Measurements from ENCODE around the gene HIPK4.

DNA sequence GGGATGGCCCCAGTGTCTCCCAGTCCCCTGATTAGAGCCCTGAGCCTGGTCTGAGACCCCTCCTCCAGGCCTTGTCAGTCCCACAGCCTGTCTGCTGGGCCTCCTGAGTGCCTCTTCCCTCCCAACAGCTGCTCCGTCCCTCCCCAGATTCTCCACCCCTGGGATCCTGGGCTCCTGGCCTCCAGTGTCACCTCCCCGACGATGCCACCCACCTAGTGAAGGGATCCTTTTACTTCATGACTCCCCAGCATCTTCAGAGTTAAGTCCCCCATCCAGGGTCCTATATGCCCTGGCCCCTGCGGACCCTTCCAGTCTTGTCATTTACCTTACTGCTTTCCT lies 27.6 kb upstream of the HIPK4 start:
- TF ChIP-seq, protein P1, sequence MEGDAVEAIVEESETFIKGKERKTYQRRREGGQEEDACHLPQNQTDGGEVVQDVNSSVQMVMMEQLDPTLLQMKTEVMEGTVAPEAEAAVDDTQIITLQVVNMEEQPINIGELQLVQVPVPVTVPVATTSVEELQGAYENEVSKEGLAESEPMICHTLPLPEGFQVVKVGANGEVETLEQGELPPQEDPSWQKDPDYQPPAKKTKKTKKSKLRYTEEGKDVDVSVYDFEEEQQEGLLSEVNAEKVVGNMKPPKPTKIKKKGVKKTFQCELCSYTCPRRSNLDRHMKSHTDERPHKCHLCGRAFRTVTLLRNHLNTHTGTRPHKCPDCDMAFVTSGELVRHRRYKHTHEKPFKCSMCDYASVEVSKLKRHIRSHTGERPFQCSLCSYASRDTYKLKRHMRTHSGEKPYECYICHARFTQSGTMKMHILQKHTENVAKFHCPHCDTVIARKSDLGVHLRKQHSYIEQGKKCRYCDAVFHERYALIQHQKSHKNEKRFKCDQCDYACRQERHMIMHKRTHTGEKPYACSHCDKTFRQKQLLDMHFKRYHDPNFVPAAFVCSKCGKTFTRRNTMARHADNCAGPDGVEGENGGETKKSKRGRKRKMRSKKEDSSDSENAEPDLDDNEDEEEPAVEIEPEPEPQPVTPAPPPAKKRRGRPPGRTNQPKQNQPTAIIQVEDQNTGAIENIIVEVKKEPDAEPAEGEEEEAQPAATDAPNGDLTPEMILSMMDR (IDR thresholded peaks at IDR 0.05) = no peak
- TF ChIP-seq POLR2A (IDR thresholded peaks at IDR 0.05; ENCODE audit: low read length) (no peak), ESRRA (IDR thresholded peaks at IDR 0.05; ENCODE audit: borderline replicate concordance, low read length) (no peak), EP300 (IDR thresholded peaks at IDR 0.05) (no peak), ELK1 (IDR thresholded peaks at IDR 0.05; ENCODE audit: low read depth, low read length) (no peak)
